ENCODE data around the gene ASCC2. TPM values are rescaled to one million over a fixed set of nuclear protein-coding genes. Genes with fewer than 3 reads are reported as not detected.

Gene ASCC2
- total and polyA plus RNA-seq, 2 of the 4 experiments (the other 2 are of a cell fraction) = 40.0 to 62.2 TPM

DNA sequence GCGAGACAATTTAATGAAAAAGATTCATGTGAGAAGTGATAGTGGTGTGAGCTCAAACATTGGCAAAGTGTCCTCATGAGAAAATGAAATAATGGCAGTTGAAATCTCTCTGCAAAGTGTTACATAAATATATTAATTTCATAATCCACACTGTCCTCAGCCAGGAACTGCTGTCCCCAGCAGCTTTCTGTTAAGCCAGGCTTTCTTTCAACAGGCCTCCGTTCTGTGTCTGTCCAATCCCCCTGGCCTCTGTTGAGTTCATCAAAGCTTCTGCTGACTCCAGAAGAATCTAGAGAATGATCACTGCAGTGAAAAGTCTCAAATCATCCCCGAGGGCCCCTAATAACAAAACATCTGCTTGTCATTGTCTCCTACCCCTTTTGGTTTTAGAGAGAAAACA lies 10.0 kb upstream of the ASCC2 start:
- Histone ChIP-seq H3K9ac (ENCODE audit: low read depth, low read length) (no peak overlapping the region), H3K4me1 (ENCODE audit: control insufficient read depth, insufficient read depth, low read length) (0 out of 2 replicates have a peak, but pooled peaks cover 2% of the 10 kb centered on the region), H2BK20ac (ENCODE audit: low read depth, low read length) (no peak overlapping the region), H4K91ac (ENCODE audit: insufficient read depth, low read depth, low read length) (no peak overlapping the region), H3K14ac (replicated peaks; ENCODE audit: low read depth, low read length) (no peak overlapping the region), H4K8ac (ENCODE audit: low read depth in 2 of 2, low read length in 2 of 2) (no peak overlapping the region), H3K36me3 (ENCODE audit: control insufficient read depth, insufficient read depth, low read length) (no peaks in the 10 kb centered on the region), H2AK5ac (ENCODE audit: low read depth, low read length) (no peak overlapping the region), H3K4me3 (ENCODE audit: insufficient read depth, low read depth, low read length) (no peak overlapping the region), H3K27ac (ENCODE audit: insufficient read depth, low read length) (no peak overlapping the region), H3K9me1 (ENCODE audit: insufficient read depth, low read length) (peaks cover 5% of the 10 kb centered on the region; the same call in 1 of the 2 replicates), H3K9me3 (ENCODE audit: control insufficient read depth, insufficient read depth, low read length) (peaks cover 3% of the 10 kb centered on the region), H4K5ac (ENCODE audit: low read depth, low read length) (no peak overlapping the region), H2BK5ac (ENCODE audit: low read depth, low read length, poor library complexity, severe bottlenecking) (no peak overlapping the region), H2AFZ (replicated peaks; ENCODE audit: low read length, poor library complexity) (no peak overlapping the region), H3K79me1 (ENCODE audit: low read depth in 1 of 2, low read length in 2 of 2) (no peaks in the 10 kb centered on the region), H3K56ac (ENCODE audit: extremely low read depth, insufficient read depth, low read length) (no peak overlapping the region), H2AK9ac (replicated peaks; ENCODE audit: low read depth, low read length, poor library complexity) (no peak overlapping the region), H2BK120ac (ENCODE audit: low read depth, low read length) (no peak overlapping the region), H3K4me2 (ENCODE audit: low read depth, low read length) (no peak overlapping the region), H3K4ac (ENCODE audit: low read depth, low read length) (no peak overlapping the region), H3K23ac (ENCODE audit: low read depth, low read length) (no peak overlapping the region), H4K20me1 (ENCODE audit: insufficient read depth, low read length) (0 out of 2 replicates have a peak, but pooled peaks cover 2% of the 10 kb centered on the region), H3K27me3 (ENCODE audit: control insufficient read depth, insufficient read depth, low read length) (peaks cover 6% of the 10 kb centered on the region), H3K18ac (ENCODE audit: low read depth, low read length) (no peak overlapping the region), H2BK15ac (ENCODE audit: low read depth, low read length) (no peak overlapping the region)
- no TSS peak for BruUV-seq (replicated peaks)
- in situ Hi-C loops (cut with MboI; ENCODE audit: low sequenced_read_pairs) = no loop called here
- DNase-seq (no peak), ATAC-seq (ENCODE audit: low read depth) (no peak)
- intact Hi-C loops (cut with micrococcal nuclease) = no loop called here
- TF ChIP-seq RFX5 (IDR thresholded peaks at IDR 0.05; ENCODE audit: low read depth, low read length) (no peak), CEBPB (IDR thresholded peaks at IDR 0.05; ENCODE audit: low read depth, low read length) (no peak), RCOR1 (IDR thresholded peaks at IDR 0.05; ENCODE audit: insufficient replicate concordance, low read length) (no peak), MXI1 (IDR thresholded peaks at IDR 0.05; ENCODE audit: borderline replicate concordance, low read depth, low read length) (no peak), RAD21 (IDR thresholded peaks at IDR 0.05; ENCODE audit: low read length) (no peak)
- CTCF ChIA-PET = interaction anchor here (0.6 kb wide), 1 partner anchor 1072 kb away, joined by 4 read pairs; no protein-coding TSS in a partner anchor
- no CpG with 5 or more reads among the region's 3 CpGs for WGBS, 2 experiments (ENCODE audit: extremely low coverage in 2 of 2, insufficient read length in 1 of 2)
- dilution Hi-C loops (cut with HindIII; ENCODE audit: low sequenced_read_pairs, unreplicated experiment) = no loop called here
- POLR2A ChIA-PET (ENCODE audit: unreplicated experiment) = no interaction called here

Data from IMR-90 (cell line).